Brain microvascular endothelial cell (primary cell): ENCODE measurements around the gene HMX3.

Source experiments
- DNase-seq: peaks from one replicate; pipeline ENCODE4 v3.0.0-alpha.2; 2020
- H3K27ac ChIP-seq: fragments of 250-450 bp; sonication (Bioruptor Pico); 2 replicates; pipeline ENCODE4 v1.5.1; 2020; ENCODE audit warnings: mild to moderate bottlenecking, moderate library complexity
- H3K27me3 ChIP-seq: fragments of 250-450 bp; sonication (Bioruptor Pico); replicated peaks from 2 replicates; pipeline ENCODE4 v1.5.1; 2020; ENCODE audit warnings: mild to moderate bottlenecking
- H3K36me3 ChIP-seq: fragments of 250-450 bp; sonication (Bioruptor Pico); replicated peaks from 2 replicates; pipeline ENCODE4 v1.5.1; 2020; ENCODE audit warnings: mild to moderate bottlenecking
- H3K4me3 ChIP-seq: 2 replicates; pipeline ENCODE4 v1.5.1; 2011; ENCODE audit warnings: low read depth, mild to moderate bottlenecking, control low read depth, low read length, moderate library complexity
- in situ Hi-C: cut with HindIII; loops from 2 replicates; pipeline ENCODE4 v1.10.0; 2017; ENCODE audit warnings: low sequenced_read_pairs, low pct_ligation_motif_present
- TF ChIP-seq, protein P1 (sequence below): IDR thresholded peaks from 2 replicates; pipeline ENCODE4 v1.5.1; 2011; ENCODE audit warnings: low read depth, mild to moderate bottlenecking, moderate library complexity, low read length, control low read depth, inconsistent platforms; ENCODE audit errors: missing control alignments

Gene HMX3

DNA sequence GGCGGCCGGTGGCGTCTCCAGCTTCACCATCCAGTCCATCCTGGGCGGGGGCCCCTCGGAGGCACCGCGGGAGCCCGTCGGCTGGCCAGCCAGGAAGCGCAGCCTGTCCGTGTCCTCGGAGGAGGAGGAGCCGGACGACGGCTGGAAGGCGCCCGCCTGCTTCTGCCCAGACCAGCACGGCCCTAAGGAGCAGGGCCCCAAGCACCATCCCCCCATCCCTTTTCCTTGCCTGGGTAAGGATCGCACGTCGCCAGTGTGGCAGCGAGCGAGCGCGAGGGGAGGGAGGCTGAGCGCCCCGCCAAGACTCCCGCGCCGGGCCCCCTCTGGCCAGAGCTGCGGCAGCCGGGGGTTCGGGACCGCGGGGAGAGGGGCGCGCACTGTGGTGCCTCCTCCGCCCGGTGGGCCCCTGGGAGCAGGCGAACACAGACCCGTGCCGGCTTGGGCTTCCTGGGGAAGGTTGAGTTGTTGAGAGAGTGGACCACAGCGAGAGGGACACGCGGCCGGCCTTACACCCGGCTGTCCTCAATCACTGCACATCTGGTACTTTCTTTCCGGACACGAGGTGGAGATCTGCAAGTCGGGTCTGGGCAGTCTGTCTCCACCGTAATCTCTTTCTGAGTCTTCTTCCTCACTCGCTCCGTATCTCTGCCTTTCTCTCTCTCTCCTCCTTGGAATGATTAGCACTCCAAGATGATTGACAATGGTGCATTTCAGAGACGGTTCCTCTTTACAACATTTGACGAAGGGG, 12.8 kb downstream of the HMX3 start:
- DNase-seq = no peak
- no peak overlapping the region for H3K4me3 ChIP-seq
- in situ Hi-C loops = no loop called here

DNA sequence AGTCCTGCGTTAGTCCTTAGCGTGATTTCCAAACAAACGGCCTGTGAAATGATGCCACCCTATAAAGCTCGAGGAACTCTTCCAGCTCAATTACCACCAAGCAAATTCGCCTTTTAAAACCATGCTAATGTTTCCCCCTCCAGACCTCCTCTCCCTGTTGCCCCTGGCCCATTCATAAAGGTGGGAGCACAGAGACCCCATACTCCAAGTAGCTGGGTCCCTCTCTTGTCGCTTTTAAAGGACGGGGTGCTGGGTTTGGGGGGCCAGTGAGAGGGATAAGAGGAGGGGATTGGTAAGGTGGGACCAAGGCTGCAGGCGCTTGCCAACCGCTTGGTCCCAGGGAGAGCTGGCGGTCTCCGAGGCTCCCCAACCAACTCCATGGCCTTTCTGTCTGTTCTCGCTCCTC, 13.4 kb downstream of the HMX3 start:
- Histone ChIP-seq H3K36me3 (no peaks in the 10 kb centered on the region), H3K4me3 (no peak overlapping the region), H3K27ac (no peak overlapping the region), H3K27me3 (peaks cover 80% of the 10 kb centered on the region)
- in situ Hi-C loops = no loop called here
- TF ChIP-seq, protein P1, sequence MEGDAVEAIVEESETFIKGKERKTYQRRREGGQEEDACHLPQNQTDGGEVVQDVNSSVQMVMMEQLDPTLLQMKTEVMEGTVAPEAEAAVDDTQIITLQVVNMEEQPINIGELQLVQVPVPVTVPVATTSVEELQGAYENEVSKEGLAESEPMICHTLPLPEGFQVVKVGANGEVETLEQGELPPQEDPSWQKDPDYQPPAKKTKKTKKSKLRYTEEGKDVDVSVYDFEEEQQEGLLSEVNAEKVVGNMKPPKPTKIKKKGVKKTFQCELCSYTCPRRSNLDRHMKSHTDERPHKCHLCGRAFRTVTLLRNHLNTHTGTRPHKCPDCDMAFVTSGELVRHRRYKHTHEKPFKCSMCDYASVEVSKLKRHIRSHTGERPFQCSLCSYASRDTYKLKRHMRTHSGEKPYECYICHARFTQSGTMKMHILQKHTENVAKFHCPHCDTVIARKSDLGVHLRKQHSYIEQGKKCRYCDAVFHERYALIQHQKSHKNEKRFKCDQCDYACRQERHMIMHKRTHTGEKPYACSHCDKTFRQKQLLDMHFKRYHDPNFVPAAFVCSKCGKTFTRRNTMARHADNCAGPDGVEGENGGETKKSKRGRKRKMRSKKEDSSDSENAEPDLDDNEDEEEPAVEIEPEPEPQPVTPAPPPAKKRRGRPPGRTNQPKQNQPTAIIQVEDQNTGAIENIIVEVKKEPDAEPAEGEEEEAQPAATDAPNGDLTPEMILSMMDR = no peak
- DNase-seq = no peak

More for the DNA sequence above, 12.8 kb downstream of the HMX3 start:
- no peak overlapping the region for H3K27ac ChIP-seq
- H3K27me3 ChIP-seq = peaks cover 82% of the 10 kb centered on the region
- TF ChIP-seq, protein P1 = no peak
- no peaks in the 10 kb centered on the region for H3K36me3 ChIP-seq

DNA sequence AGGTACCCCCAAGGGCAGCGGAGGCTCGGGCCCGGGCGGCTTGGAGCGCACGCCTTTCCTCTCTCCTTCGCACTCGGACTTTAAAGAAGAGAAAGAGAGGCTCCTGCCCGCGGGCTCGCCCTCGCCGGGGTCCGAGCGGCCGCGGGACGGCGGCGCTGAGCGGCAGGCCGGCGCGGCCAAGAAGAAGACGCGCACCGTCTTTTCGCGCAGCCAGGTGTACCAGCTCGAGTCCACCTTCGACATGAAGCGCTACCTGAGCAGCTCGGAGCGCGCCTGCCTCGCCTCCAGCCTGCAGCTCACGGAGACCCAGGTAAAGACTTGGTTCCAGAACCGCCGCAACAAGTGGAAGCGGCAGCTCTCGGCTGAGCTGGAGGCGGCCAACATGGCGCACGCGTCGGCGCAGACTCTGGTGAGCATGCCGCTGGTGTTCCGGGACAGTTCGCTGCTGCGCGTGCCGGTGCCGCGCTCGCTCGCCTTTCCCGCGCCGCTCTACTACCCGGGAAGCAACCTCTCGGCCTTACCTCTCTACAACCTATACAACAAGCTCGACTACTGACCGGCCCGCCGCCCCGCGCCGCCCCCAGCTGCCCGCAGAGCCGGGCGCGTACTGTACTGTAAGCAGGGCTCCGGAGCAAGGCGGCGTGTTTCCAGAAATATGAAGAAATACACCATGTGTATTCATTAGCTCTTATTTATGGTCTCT, 13.9 kb downstream of the HMX3 start:
- H3K27ac ChIP-seq = no peak overlapping the region
- no peaks in the 10 kb centered on the region for H3K36me3 ChIP-seq
- H3K4me3 ChIP-seq = peak overlapping the region; percentile 35
- in situ Hi-C loops = no loop called here
- TF ChIP-seq, protein P1 = no peak
- DNase-seq = no peak
- H3K27me3 ChIP-seq = peaks cover 75% of the 10 kb centered on the region

DNA sequence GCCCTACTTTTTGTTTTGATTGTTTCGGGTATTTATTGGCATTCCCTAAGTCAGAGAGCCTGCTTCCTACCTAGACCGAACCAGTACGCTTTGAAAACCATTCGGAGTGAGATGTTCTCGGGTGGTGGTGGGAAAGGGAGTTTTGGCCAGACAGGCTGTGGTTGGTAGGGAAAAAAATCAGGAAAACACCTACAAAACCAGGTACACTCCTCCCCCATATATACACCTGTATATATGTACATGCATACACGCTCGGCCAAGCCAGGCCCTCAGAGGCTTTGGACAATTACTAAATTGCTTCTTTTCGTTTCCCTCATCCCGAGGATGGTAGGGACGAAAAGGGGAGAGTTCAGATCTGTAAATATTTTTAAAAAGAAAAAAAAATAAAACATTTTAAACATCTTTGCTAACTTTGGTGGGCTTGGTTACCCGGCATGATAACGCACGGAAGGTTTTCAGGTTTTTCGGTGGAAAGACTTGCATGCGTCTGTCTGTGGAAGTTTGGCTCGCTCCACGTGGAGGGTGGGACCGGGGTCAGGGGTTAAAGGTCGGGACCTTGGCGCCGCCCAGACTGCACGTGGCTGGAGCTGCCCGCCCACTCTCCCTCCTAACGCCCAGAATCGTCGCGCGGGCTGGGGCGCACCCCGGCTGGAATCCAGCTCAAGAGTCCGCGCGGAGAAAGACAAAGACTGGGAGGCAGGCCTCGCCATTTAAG, 14.7 kb downstream of the HMX3 start:
- H3K36me3 ChIP-seq = no peaks in the 10 kb centered on the region
- no peak overlapping the region for H3K27ac ChIP-seq
- in situ Hi-C loops = no loop called here
- DNase-seq = no peak
- no peak overlapping the region for H3K4me3 ChIP-seq
- TF ChIP-seq, protein P1 = no peak
- H3K27me3 ChIP-seq = peaks cover 68% of the 10 kb centered on the region

DNA sequence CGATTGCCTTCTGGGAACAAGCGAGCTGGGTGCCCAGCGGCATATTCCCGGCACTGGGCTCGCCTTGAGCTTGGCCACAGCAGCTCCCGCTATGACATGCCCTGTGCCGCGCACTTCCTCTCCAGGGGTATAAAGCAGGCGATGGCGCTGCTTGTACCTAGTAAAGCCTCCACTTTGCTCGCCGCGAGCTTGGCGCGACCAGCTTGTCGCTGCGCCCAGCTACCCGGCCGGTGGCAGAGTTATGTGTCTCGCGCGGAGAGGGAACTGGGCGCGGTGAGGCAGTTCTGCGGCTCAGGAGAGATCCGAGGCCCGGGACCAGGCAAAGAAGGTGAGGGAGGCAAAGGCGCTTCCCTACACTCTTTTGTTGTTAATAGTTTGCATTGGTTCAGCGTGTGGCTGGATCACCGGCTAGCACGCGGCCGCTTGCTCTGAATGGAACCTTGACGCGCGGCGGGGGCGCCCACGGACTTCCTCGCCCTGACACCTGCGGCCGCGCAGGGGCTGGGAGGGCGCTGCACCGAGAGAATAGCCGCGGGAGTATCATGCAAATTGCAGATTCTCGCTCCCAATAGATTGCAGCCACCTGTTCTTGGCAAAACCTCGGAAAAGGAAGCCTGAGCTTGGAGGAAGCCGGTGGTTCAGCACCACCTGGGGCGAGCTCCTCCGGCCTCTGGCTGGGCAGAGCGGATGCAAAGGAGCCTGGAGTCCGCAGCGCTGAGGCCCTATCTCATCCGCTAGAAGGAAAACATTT, 15.4 kb downstream of the HMX3 start:
- DNase-seq = no peak

More for the DNA sequence above, 15.4 kb downstream of the HMX3 start:
- H3K36me3 ChIP-seq = peaks cover under 1% of the 10 kb centered on the region
- TF ChIP-seq, protein P1 = no peak
- H3K4me3 ChIP-seq = no peak overlapping the region
- no peak overlapping the region for H3K27ac ChIP-seq
- in situ Hi-C loops = no loop called here
- H3K27me3 ChIP-seq = peaks cover 61% of the 10 kb centered on the region
